HUDEP-2 (cell line): Measurements from ENCODE around the gene HNRNPLL.

Experiments
- DNase-seq, 76 experiments: peaks; one replicate each; lab custom pipeline; 2025; ENCODE audit not compliant: unreplicated experiment in 76 of 76; lab: John Stamatoyannopoulos, UW

Gene HNRNPLL

DNA sequence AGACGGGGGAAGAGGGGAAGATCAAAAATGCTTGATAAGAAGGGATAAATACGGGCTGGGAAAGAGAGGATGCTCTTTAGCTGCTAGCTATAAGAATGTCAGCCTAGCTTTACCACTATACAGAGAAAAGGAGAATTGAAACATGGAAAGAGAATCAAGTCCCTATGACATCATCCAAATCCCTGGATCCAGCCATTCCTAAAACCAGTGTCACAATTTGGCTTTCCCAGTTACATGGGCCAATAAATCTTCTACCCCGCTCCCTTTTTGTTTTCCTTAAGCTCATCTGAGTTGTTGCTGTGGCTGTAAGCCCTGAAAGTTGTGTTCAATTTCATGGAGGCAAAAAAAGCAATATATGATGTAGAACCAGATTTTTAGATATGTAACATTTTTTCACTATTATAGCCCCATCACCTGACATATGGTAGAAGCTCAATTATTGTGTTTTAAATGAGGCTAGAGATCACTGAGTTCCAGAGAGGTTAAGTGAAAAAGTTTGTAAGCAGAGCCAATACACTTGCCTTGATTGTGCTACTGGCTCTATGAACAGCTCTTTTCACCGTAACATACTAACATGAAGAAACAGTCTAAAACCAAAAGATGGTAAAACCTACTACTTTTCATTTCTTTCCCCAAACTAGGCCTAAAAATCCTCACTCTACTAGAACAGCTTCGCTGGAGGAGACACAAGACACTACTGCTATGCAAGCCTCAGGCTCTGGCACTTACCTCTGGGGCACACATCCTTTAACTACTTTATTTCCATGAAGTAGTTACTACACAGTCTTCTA lies 4.3 kb downstream of the HNRNPLL start:
- no peak for DNase-seq

GRCh38 chr2:38597115-38597514 lies 5.6 kb downstream of the HNRNPLL start:
- no peak for DNase-seq

DNA sequence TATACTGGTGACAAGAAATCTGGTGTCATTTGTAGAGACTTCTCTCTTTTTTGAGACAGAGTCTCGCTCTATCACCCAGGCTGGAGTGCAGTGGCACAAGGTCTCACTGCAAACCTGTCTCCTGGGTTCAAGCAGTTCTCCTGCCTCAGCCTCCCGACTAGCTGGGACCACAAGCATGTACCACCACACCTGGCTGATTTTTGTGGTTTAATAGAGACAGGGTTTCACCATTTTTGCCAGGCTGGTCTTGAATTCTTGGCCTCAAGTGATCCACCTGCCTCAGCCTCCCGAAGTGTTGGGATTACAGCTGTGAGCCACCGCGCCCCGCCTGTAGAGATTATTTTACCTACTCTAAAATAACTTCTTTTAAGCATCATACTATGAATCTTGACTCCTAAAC lies 6.5 kb downstream of the HNRNPLL start:
- no peak for DNase-seq

- DNase-seq, result no peak
These were observed 9.8 kb downstream of the HNRNPLL start for GRCh38 chr2:38592951-38593350.

- DNase-seq, result no peak
These were observed 11.6 kb downstream of the HNRNPLL start for GRCh38 chr2:38591152-38591551.

DNA sequence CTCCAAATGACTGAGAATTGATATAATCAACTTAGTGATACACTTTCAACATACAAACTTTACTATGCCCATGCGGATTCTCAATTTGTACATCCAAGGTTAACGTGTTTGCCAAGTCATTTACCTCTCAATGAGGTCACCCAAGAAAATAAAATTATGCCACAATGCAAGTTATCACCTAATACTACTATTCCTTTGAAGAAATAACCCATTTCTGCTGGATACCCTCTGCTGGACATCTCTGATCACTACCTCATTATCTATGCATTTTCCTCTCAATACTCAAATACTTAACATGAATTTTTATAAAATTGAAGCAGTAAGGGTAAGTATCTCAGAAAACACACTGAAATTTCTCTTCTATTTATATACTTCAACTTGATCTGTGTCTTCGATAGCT lies 12.7 kb downstream of the HNRNPLL start:
- peak in 1 of 76 experiments; percentile 10 for DNase-seq

DNA sequence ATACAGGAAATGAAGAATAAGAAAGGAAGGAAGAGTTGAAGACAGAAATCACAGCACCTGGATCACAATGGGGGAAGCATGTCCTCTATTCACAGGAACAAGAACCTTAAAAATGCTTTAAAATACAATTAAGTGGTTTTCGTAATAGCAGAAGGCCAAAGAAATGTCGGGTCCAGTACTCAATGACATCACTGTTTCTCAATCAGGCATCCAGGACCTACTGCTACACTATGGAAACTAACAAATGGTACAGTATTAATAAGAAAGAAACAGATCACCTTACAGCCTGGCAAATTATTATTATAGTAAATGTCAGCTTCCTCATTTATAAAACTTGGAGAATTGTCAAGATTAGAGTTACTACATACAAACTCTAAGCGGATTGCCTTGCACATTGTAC lies 15.8 kb downstream of the HNRNPLL start:
- DNase-seq, result no peak

DNA sequence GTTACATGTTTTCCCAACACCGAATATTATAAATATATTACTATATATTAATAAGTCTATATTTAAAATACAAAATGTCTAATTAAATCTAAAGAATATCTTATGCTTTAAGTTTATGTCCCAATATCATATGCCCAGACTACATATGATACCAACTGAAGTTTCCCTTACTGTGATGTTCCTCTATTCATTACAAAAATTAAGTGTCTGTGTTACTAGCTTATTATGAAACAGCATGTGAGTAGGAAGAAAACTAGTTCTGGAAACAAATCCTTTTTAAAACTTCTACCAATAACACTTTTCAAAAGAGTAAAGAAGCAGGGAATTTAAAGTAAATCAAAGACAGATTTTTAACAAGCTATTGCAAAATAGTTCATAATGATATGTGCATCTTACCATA lies 17.8 kb downstream of the HNRNPLL start:
- DNase-seq, result no peak

- no peak for DNase-seq
These were observed 18.7 kb downstream of the HNRNPLL start for GRCh38 chr2:38583994-38584393.

DNA sequence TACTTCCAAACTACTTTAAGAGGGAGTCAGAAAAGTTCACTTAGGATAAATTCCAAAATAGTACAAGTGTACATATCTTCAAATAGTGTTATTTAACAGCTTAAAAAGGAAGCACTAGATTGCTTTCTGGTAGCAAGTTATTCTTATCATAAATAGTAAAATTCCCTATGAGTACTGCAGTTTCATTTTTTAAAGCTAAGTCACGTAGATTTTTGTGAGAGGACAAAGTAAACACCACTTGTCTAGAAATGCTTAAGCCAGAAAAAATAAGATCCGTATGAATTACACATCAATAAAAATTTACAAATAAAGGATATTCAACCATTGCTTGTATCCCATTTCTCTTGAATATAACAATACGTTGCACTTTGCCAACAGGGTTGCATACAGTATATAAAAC lies 19.2 kb downstream of the HNRNPLL start:
- no peak for DNase-seq

DNA sequence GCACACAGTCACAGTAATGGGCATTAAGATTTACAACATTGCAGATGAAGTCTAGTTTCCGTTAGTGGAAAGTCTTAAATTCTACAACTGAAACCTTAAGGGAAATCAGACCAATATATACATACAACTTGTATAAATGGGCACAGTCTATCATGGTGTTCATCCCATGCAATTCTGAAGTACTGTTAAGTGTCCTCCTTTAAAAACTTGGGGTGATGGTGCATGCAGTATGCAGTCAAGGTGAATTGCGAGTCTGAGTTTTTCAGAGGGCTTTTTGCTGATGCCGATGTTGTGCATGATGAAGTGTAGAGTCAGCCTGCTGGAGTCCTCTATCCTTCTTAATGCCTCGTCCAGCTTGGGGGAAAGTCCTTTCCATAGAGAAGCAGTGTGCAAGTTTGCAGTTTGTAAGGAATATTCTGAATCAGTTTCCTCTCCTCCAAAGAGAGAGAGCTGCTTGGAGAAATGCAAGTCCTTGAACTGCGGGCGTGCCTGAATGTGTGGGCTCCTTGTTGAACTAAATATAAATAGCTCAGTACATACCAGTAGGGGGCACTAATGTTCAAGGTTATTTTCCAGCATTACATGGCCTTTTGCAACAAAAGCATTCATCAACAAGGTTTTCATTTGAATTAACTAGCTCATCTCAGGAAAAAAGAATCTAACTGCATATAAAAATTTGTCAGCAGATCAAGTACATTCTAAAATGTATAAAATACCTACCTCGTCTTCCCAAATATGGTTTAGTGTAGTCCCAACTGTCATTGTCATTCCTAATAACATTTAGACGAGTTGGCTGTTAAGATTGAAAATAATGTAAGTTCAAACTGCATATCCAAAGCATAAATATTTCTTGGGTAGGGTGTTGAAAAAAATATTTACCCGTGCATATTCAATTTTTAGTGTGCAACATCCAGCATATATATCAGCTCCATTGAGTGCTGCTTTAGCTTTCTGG lies 21.3 kb downstream of the HNRNPLL start:
- DNase-seq, result peak in 45 of 76 experiments; percentile 1 to 79 (median 55)

DNA sequence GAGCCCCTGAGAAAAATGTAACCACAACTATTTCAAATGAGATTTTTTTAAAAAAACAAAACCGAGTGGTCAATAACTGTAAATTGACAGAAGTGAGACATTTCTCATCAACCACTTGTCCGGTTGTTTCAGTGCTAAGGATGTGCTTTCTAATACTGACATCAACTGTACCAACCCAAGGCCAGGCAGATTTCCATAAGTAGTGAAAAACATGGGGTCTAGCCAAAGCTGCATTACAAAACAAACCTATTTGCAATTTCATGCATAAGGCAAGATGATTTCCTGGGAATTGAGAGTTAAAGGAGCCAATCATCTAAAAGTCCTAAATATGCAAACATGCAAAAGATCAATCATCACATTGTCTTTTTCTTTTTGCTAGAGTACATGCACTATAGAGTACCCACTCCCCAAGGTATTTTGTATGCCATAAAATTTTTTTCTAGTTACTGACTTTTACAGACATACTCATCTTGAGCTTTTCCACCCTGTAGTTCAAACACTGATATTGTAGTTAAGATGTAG lies 22.6 kb downstream of the HNRNPLL start:
- no peak for DNase-seq

- DNase-seq, result peak in 2 of 76 experiments; percentile 2 to 15
These were observed 23.9 kb downstream of the HNRNPLL start for GRCh38 chr2:38578832-38579231.

DNA sequence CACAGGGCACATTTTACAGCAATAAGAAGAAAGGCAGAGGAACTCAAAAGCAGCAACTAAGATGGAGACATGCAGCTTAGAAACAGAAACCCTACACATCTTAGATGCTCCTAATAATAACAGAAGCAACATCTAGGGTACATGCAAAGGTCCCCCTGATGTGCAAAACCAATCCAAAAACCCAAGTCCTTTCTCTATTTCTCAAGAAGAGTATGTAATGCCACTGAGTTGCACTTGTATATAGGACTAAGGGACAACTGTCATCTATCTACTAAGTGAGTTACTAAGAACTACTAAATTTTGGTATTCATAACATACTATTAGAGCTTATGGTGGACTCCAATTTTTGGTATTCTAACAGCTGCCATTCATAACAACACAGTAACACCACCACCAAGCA lies 28.4 kb downstream of the HNRNPLL start:
- no peak for DNase-seq

GRCh38 chr2:38572167-38572566 lies 30.6 kb downstream of the HNRNPLL start:
- peak in 16 of 76 experiments; percentile 3 to 39 (median 12) for DNase-seq

DNA sequence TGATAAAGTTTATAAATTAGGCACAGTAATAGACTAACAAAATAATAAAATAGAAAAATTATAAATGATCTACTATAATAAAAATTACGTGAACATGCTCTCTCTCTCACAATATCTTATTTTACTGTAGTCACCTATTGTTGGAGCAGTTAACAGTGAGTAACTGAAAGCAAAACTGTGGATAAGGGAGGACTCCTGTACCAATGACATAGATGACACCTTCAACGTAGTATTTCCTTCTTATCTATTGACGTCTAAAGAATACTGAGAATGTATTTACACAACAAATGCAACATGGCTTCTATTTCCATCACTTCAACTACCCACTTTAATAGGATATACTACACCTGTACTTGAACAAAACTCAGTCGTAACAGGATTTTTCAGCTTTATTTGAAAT lies 31.5 kb downstream of the HNRNPLL start:
- no peak for DNase-seq

GRCh38 chr2:38568724-38569436 lies 33.8 kb downstream of the HNRNPLL start:
- no peak for DNase-seq

DNA sequence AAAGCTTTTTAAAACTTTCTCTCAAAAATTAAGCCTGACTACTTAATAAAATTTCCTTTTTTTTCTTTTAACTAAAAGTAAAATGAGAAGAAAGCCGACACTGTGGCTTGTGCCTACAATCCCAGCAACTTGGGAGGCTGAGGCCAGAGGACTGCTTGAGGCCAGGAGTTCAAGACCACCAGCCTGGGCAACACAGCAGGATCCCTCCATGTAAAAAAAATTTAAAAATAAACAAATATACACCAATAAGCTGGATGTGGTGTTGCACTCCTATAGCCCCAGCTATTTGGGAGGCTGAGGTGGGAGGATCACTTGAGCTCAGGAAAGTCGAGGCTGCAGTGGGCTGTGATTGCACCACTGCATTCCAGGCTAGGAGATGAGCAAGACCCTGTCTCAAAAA lies 37.4 kb downstream of the HNRNPLL start:
- no peak for DNase-seq

DNA sequence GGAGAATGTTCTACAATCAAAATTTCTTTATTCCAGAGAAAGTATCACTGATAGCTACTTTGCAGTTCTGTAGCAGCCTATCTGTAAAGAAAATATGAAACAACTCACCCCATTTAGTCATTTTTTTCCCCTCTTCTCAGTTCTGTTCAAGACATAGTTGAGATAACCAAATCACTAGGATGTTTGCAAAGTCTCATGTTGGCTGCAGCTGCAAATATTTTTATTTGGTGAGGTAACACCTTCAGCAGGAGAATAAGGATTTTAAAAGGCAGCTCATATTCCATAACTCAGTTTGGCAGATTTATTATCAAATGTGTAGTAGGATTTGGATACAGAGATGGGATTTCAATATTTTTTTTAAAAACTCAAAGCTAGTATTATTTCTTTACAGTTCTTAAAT lies 41.0 kb downstream of the HNRNPLL start:
- no peak for DNase-seq

DNA sequence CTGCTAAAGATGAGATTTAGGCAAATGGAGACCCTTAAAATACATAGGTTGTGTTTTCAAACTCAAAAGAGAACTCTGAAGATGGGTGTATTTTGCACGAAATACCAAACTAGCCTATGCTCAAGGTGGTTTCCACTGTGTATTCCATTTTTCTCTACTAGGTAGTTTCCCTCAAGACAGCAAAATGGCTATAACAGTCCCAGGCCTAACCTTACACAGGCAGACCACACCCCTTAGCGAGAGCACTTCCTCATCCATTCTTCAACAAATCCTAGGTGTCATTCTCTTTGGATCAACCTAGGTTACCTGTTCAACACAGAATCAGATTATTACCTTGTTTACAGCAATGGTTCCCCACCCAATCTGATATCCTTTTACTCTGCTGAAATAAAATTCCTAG lies 42.6 kb downstream of the HNRNPLL start:
- no peak for DNase-seq

DNA sequence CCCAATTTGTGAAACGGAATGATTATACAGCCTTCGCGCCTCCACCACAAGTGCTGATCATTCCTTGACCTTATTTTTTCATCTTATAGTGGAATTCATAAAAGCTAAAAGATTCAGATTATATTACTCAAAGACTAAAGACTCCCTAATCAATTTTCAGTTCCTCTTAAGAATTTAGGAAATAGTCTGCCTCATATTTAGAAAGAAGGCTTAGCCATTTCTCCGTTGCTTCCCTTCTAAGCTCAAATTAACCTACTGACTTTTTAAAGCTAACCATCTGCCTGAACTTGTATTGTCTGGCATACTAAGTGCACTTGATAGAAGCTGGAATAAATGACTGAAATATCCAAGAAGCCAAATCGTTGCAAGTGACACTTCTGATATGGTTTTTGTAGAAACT lies 44.7 kb downstream of the HNRNPLL start:
- no peak for DNase-seq
